Endothelial cell (in vitro differentiated cells): ENCODE results near the gene MRTFB. TPM values are rescaled to one million over a fixed set of nuclear protein-coding genes. Genes with fewer than 3 reads are reported as not detected.
"Not testable (repeated sequence)": the region's sequence is repeated elsewhere in the genome, so short reads cannot be mapped to it uniquely, and the experiment has no call there.

Source experiments
- DNase-seq: peaks from one replicate; pipeline ENCODE4 v3.0.0; 2021; ENCODE audit warnings: low spot score
- H3K27ac Mint-ChIP-seq: one replicate; pipeline ENCODE4 v1.8.0; 2021; ENCODE audit warnings: mixed read lengths, inconsistent platforms; ENCODE audit not compliant: unreplicated experiment
- H3K27me3 Mint-ChIP-seq: one replicate; pipeline ENCODE4 v1.8.0; 2021; ENCODE audit warnings: mild to moderate bottlenecking, moderate library complexity, mixed read lengths, inconsistent platforms; ENCODE audit not compliant: unreplicated experiment
- H3K36me3 Mint-ChIP-seq: one replicate; pipeline ENCODE4 v1.8.0; 2021; ENCODE audit warnings: mild to moderate bottlenecking, low read depth, mixed read lengths, inconsistent platforms; ENCODE audit not compliant: unreplicated experiment
- H3K4me1 Mint-ChIP-seq: one replicate; pipeline ENCODE4 v1.8.0; 2021; ENCODE audit warnings: mild to moderate bottlenecking, mixed read lengths, inconsistent platforms; ENCODE audit not compliant: unreplicated experiment
- H3K4me3 Mint-ChIP-seq: one replicate; pipeline ENCODE4 v1.8.0; 2021; ENCODE audit warnings: mild to moderate bottlenecking, mixed read lengths, inconsistent platforms; ENCODE audit not compliant: unreplicated experiment
- H3K9me3 Mint-ChIP-seq: one replicate; pipeline ENCODE4 v1.8.0; 2021; ENCODE audit warnings: mixed read lengths, inconsistent platforms; ENCODE audit not compliant: unreplicated experiment
- total RNA-seq: library from RNA; stranded (reverse); fragmentation: NEBNext Ultra II Directional; extraction: Animal tissue kit (Norgen Biotek cat#: 25700); gene quantifications from one replicate; pipeline ENCODE4 v1.2.1, GENCODE V29; 2021; ENCODE audit not compliant: unreplicated experiment
- TF ChIP-seq, protein P1 (sequence below): fragments of 200-600 bp; sonication (generic); IDR thresholded peaks from one replicate; pipeline ENCODE4 v1.5.0; 2021; ENCODE audit warnings: antibody characterized with exemption; ENCODE audit not compliant: unreplicated experiment

Gene MRTFB
- total RNA-seq, 1 donor from 2014 or later = 51.3 TPM

DNA sequence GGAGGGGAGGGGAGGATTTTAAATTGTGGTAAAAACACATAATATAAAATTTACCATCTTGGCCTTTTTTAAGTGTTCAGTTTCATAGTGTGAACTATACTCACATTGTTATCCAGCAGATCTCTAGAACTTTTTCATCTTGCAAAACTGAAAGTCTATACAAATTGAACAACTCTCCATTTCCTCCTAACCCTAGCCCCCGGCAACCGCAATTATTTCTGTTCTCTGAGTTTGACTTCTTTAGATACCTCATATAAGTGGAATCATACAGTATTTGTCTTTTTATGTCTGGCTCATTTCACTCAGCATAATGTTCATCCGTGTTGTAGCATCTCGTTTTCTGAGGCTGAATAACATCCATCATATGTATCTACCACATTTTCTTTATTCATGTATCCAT is 30.0 kb upstream of the MRTFB start:
- Mint-ChIP-seq H3K4me3 (no peak overlapping the region), H3K9me3 (no peaks in the 10 kb centered on the region), H3K36me3 (no peaks in the 10 kb centered on the region), H3K27ac (no peak overlapping the region), H3K4me1 (peaks cover 21% of the 10 kb centered on the region), H3K27me3 (no peaks in the 10 kb centered on the region)
- TF ChIP-seq, protein P1, sequence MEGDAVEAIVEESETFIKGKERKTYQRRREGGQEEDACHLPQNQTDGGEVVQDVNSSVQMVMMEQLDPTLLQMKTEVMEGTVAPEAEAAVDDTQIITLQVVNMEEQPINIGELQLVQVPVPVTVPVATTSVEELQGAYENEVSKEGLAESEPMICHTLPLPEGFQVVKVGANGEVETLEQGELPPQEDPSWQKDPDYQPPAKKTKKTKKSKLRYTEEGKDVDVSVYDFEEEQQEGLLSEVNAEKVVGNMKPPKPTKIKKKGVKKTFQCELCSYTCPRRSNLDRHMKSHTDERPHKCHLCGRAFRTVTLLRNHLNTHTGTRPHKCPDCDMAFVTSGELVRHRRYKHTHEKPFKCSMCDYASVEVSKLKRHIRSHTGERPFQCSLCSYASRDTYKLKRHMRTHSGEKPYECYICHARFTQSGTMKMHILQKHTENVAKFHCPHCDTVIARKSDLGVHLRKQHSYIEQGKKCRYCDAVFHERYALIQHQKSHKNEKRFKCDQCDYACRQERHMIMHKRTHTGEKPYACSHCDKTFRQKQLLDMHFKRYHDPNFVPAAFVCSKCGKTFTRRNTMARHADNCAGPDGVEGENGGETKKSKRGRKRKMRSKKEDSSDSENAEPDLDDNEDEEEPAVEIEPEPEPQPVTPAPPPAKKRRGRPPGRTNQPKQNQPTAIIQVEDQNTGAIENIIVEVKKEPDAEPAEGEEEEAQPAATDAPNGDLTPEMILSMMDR = no peak
- DNase-seq = no peak

GRCh38 chr16:14042706-14043105 is 28.4 kb upstream of the MRTFB start:
- DNase-seq = peak; percentile 39
- Mint-ChIP-seq H3K9me3 (no peaks in the 10 kb centered on the region), H3K4me3 (no peak overlapping the region), H3K4me1 (peaks cover 21% of the 10 kb centered on the region), H3K27me3 (no peaks in the 10 kb centered on the region), H3K27ac (peak overlapping the region; percentile 96), H3K36me3 (no peaks in the 10 kb centered on the region)
- TF ChIP-seq, protein P1 = no peak

- H3K9me3 Mint-ChIP-seq = no peaks in the 10 kb centered on the region
- H3K36me3 Mint-ChIP-seq = no peaks in the 10 kb centered on the region
- no peaks in the 10 kb centered on the region for H3K27me3 Mint-ChIP-seq
- H3K27ac Mint-ChIP-seq = peak overlapping the region; percentile 96
- peaks cover 21% of the 10 kb centered on the region for H3K4me1 Mint-ChIP-seq
- no peak for DNase-seq
- H3K4me3 Mint-ChIP-seq = no peak overlapping the region
- TF ChIP-seq, protein P1 = no peak
These were observed 27.8 kb upstream of the MRTFB start for GRCh38 chr16:14043278-14043677.

DNA sequence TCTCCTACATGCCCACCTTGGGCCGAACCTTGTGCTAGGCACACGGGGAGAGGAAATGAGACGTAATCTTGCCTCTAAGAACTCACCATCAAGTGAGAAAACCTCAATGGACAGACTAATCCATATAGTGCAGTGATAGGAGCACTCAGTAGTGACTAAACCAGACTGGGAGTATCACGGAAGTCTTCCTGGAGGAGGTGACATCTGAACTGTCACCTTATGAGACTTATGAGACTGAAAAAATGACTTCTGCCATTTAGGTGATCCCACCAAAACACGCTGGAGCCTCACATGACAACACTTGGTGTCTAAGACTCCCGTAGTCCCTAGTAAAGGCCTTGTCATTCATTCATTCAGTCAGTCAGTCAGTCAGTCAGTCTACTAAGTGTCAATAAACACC is 27.3 kb upstream of the MRTFB start:
- Mint-ChIP-seq H3K4me1 (peaks cover 21% of the 10 kb centered on the region), H3K4me3 (no peak overlapping the region), H3K9me3 (no peaks in the 10 kb centered on the region), H3K27me3 (no peaks in the 10 kb centered on the region), H3K36me3 (no peaks in the 10 kb centered on the region), H3K27ac (peak overlapping the region; percentile 96)
- DNase-seq = no peak
- TF ChIP-seq, protein P1 = no peak

- DNase-seq, H3K4me3 Mint-ChIP-seq, H3K36me3 Mint-ChIP-seq, H3K27me3 Mint-ChIP-seq, H3K9me3 Mint-ChIP-seq, H3K27ac Mint-ChIP-seq: not testable (repeated sequence)
- peaks cover 13% of the 10 kb centered on the region for H3K4me1 Mint-ChIP-seq
These were observed 23.8 kb upstream of the MRTFB start for GRCh38 chr16:14047121-14047859.
